ENCODE results near the gene AKT3.

GRCh38 chr1:243601720-243602119, 248.3 kb downstream of the AKT3 start:
- TF ChIP-seq CTCF (optimal IDR thresholded peaks at IDR 0.05 in 1 of 3, IDR thresholded peaks at IDR 0.05 in 1 of 3, conservative IDR thresholded peaks at IDR 0.05 in 1 of 3; ENCODE audit: extremely low read depth in 1 of 3, insufficient read depth in 2 of 3, low read length in 3 of 3) (no peak), EZH2 (IDR thresholded peaks at IDR 0.05; ENCODE audit: low read length) (no peak)
